ENCODE results near the gene PSPH. TPM values are rescaled to one million over a fixed set of nuclear protein-coding genes. Genes with fewer than 3 reads are reported as not detected.

The PSPH gene
- total and polyA plus RNA-seq, 10 of the 15 experiments (the other 5 are each of a cell fraction or from before 2014, with no cell fraction given): 5.2 to 36.4 (median 23.9) TPM

DNA sequence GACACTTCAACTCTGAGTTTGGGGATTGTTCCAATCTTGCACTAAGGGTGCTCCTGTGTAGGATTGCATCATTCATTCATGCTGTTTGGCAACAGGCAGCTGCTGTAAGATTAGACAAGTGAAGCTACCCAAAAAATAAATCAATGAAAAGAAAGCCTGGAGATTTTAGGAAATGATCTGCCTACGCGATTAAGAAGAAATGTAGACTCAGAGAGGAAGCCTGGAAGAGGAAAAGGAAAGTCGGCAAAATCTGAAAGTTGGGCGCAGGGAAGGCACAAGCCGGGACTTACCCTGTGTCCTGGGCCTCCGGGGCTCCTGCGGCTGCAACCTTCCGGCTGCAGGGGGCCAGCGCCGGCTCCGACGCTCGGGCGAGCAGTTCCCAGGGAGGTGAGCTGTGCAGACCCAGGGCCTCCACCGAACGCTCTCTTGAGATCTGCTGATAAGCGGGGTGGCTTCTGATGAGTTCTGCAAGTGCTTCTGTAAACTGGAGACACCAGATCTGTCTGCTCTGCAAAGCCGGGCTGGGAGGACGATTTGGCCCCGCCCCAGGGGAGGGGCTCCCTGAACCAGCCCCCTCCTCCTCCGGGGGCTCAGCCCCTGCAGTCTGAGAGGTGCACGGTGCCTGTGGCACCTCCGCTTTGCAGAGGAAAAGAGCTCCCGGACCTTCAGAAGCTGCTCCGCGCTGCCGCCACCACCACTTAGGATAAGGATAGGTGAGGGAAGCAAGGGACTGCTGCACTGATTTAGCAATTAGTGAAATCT, 17.4 kb downstream of the PSPH start (continued):
- TF ChIP-seq BHLHE40 (IDR thresholded peaks at IDR 0.05; ENCODE audit: borderline replicate concordance in 1 of 2, low read depth in 2 of 2, low read length in 1 of 2) (peak in 1 of 2 experiments; percentile 38; a peak in 1 of 4 replicates), ZNF384 (IDR thresholded peaks at IDR 0.05; ENCODE audit: borderline replicate concordance, low read depth, low read length) (no peak), KAT2A (conservative IDR thresholded peaks at IDR 0.05; ENCODE audit: control insufficient read depth, low read depth, low read length) (no peak), NFYB (IDR thresholded peaks at IDR 0.05; ENCODE audit: insufficient read depth, low read depth, low read length) (no peak), NFIC (IDR thresholded peaks at IDR 0.05; ENCODE audit: low read depth, low read length) (no peak), SIN3A (IDR thresholded peaks at IDR 0.05; ENCODE audit: low read depth, low read length) (no peak), CREB1 (IDR thresholded peaks at IDR 0.05; ENCODE audit: low read depth) (no peak), BMI1 (IDR thresholded peaks at IDR 0.05; ENCODE audit: borderline replicate concordance) (no peak), NBN (IDR thresholded peaks at IDR 0.05) (no peak), MTA2 (IDR thresholded peaks at IDR 0.05; ENCODE audit: low read depth) (no peak), CHD2 (IDR thresholded peaks at IDR 0.05; ENCODE audit: borderline replicate concordance, low read depth, low read length) (no peak), CEBPB (IDR thresholded peaks at IDR 0.05; ENCODE audit: borderline replicate concordance in 1 of 2, low read depth in 2 of 2, low read length in 2 of 2) (peak in 1 of 2 experiments; percentile 64; a peak in 1 of 4 replicates), RUNX3 (IDR thresholded peaks at IDR 0.05; ENCODE audit: low read length) (0 out of 2 replicates have a peak, but pooled peaks have one; percentile 49), TBL1XR1 (IDR thresholded peaks at IDR 0.05; ENCODE audit: low read depth, low read length) (no peak), EZH2 (IDR thresholded peaks at IDR 0.05; ENCODE audit: borderline replicate concordance, control insufficient read depth, low read depth, low read length) (no peak), TAF1 (IDR thresholded peaks at IDR 0.05; ENCODE audit: borderline replicate concordance, low read depth, low read length) (peak; percentile 63; the same call in 1 of the 2 replicates), GABPA (IDR thresholded peaks at IDR 0.05; ENCODE audit: low read depth) (no peak), ZBED1 (IDR thresholded peaks at IDR 0.05; ENCODE audit: borderline replicate concordance) (no peak), ASH2L (IDR thresholded peaks at IDR 0.05; ENCODE audit: borderline replicate concordance, low read depth) (no peak), HDAC2 (IDR thresholded peaks at IDR 0.05) (no peak)
- TF ChIP-seq, protein P1, sequence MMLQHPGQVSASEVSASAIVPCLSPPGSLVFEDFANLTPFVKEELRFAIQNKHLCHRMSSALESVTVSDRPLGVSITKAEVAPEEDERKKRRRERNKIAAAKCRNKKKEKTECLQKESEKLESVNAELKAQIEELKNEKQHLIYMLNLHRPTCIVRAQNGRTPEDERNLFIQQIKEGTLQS (IDR thresholded peaks at IDR 0.05; ENCODE audit: borderline replicate concordance, extremely low read depth, low read depth, low read length): no peak
- TF ChIP-seq, protein P2, sequence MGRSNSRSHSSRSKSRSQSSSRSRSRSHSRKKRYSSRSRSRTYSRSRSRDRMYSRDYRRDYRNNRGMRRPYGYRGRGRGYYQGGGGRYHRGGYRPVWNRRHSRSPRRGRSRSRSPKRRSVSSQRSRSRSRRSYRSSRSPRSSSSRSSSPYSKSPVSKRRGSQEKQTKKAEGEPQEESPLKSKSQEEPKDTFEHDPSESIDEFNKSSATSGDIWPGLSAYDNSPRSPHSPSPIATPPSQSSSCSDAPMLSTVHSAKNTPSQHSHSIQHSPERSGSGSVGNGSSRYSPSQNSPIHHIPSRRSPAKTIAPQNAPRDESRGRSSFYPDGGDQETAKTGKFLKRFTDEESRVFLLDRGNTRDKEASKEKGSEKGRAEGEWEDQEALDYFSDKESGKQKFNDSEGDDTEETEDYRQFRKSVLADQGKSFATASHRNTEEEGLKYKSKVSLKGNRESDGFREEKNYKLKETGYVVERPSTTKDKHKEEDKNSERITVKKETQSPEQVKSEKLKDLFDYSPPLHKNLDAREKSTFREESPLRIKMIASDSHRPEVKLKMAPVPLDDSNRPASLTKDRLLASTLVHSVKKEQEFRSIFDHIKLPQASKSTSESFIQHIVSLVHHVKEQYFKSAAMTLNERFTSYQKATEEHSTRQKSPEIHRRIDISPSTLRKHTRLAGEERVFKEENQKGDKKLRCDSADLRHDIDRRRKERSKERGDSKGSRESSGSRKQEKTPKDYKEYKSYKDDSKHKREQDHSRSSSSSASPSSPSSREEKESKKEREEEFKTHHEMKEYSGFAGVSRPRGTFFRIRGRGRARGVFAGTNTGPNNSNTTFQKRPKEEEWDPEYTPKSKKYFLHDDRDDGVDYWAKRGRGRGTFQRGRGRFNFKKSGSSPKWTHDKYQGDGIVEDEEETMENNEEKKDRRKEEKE (IDR thresholded peaks at IDR 0.05): no peak
- TF ChIP-seq, protein P3, sequence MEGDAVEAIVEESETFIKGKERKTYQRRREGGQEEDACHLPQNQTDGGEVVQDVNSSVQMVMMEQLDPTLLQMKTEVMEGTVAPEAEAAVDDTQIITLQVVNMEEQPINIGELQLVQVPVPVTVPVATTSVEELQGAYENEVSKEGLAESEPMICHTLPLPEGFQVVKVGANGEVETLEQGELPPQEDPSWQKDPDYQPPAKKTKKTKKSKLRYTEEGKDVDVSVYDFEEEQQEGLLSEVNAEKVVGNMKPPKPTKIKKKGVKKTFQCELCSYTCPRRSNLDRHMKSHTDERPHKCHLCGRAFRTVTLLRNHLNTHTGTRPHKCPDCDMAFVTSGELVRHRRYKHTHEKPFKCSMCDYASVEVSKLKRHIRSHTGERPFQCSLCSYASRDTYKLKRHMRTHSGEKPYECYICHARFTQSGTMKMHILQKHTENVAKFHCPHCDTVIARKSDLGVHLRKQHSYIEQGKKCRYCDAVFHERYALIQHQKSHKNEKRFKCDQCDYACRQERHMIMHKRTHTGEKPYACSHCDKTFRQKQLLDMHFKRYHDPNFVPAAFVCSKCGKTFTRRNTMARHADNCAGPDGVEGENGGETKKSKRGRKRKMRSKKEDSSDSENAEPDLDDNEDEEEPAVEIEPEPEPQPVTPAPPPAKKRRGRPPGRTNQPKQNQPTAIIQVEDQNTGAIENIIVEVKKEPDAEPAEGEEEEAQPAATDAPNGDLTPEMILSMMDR (IDR thresholded peaks at IDR 0.05 in 2 of 3, conservative IDR thresholded peaks at IDR 0.05 in 1 of 3; ENCODE audit: control insufficient read depth in 2 of 3, extremely low read depth in 1 of 3, insufficient read depth in 1 of 3, low read depth in 3 of 3, low read length in 3 of 3): peak in 2 of 3 experiments; percentile 19 to 48; a peak in 2 of 6 replicates
- TF ChIP-seq, protein P4, sequence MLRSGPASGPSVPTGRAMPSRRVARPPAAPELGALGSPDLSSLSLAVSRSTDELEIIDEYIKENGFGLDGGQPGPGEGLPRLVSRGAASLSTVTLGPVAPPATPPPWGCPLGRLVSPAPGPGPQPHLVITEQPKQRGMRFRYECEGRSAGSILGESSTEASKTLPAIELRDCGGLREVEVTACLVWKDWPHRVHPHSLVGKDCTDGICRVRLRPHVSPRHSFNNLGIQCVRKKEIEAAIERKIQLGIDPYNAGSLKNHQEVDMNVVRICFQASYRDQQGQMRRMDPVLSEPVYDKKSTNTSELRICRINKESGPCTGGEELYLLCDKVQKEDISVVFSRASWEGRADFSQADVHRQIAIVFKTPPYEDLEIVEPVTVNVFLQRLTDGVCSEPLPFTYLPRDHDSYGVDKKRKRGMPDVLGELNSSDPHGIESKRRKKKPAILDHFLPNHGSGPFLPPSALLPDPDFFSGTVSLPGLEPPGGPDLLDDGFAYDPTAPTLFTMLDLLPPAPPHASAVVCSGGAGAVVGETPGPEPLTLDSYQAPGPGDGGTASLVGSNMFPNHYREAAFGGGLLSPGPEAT (IDR thresholded peaks at IDR 0.05; ENCODE audit: low read depth): peak; percentile 39; the same call in 1 of the 2 replicates

All from GM12878 (cell line).